Measurements from ENCODE around the gene TANGO2.

- TF ChIP-seq POLR2A (IDR thresholded peaks at IDR 0.05; ENCODE audit: low read length), result no peak
- no peak for TF ChIP-seq GATA1 (IDR thresholded peaks at IDR 0.05; ENCODE audit: low read depth, low read length)
These were observed 29.6 kb upstream of the TANGO2 start for GRCh38 chr22:19991395-19991644.
